Stomach smooth muscle (tissue), 2 donors: ENCODE data around the gene STMP1.

Source experiments
- H3K27ac ChIP-seq: one replicate; pipeline ENCODE4 v1.7.0; 2013; ENCODE audit warnings: mild to moderate bottlenecking, low read length, inconsistent platforms
- H3K27me3 ChIP-seq, 2 donors: one replicate each; pipeline ENCODE4 v1.7.0; 2013; ENCODE audit warnings: low read length in 2 of 2; ENCODE audit not compliant: insufficient read depth in 2 of 2, control insufficient read depth in 1 of 2
- H3K36me3 ChIP-seq, 2 donors: one replicate each; pipeline ENCODE4 v1.7.0; 2013; ENCODE audit warnings: low read length in 2 of 2; ENCODE audit not compliant: control insufficient read depth in 2 of 2, insufficient read depth in 2 of 2
- H3K4me1 ChIP-seq: one replicate; pipeline ENCODE4 v1.7.0; 2013; ENCODE audit warnings: low read length; ENCODE audit not compliant: control insufficient read depth, insufficient read depth
- H3K4me3 ChIP-seq, 2 donors: one replicate each; pipeline ENCODE4 v1.7.0; 2013; ENCODE audit warnings: low read length in 2 of 2
- H3K9ac ChIP-seq, 2 donors: one replicate each; pipeline ENCODE4 v1.7.0; 2013; ENCODE audit warnings: low read length in 2 of 2, mild to moderate bottlenecking in 1 of 2
- H3K9me3 ChIP-seq, 2 donors: one replicate each; pipeline ENCODE4 v1.7.0; 2013; ENCODE audit warnings: low read length in 2 of 2; ENCODE audit not compliant: control insufficient read depth in 2 of 2
- donor health status: healthy.
- donor health status: Pancreatic carcinoma.

Gene STMP1

GRCh38 chr7:135697276-135698049 is 35.1 kb downstream of the STMP1 start:
- no peaks in the 10 kb centered on the region for H3K9me3 ChIP-seq
- peaks cover under 1 to 6% of the 10 kb centered on the region in 2 donors for H3K36me3 ChIP-seq
- H3K27ac ChIP-seq, result no peak overlapping the region
- H3K4me1 ChIP-seq, result no peaks in the 10 kb centered on the region
- H3K27me3 ChIP-seq, result no peaks in the 10 kb centered on the region
- no peak overlapping the region for H3K4me3 ChIP-seq
- H3K9ac ChIP-seq, result no peak overlapping the region

DNA sequence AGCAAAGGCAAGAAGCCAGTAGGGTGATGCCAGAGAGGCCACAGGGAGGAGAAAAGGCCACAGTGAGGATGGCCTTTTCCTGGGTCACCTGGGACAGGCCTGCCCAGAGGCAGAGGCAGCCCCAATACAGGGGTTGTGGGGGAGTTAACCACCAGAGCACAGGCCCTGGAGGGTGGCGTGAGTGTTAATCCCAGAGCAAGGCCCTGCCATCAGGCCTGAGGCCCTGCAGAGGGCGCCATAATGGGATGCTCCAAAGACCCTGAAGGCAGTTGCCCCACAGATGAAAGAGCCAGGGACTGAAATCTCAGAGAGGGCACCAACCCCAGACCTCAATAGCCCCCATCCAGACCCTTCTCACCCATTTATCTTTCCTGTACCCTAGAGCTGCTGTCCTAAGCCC is 41.8 kb downstream of the STMP1 start:
- Histone ChIP-seq H3K27ac (no peak overlapping the region), H3K36me3 (no peaks in the 10 kb centered on the region), H3K4me1 (no peaks in the 10 kb centered on the region), H3K9me3 (no peaks in the 10 kb centered on the region), H3K27me3 (no peaks in the 10 kb centered on the region), H3K9ac (no peak overlapping the region), H3K4me3 (no peak overlapping the region)

- no peaks in the 10 kb centered on the region for H3K4me1 ChIP-seq
- no peak overlapping the region for H3K4me3 ChIP-seq
- H3K9me3 ChIP-seq, result no peaks in the 10 kb centered on the region
- no peak overlapping the region for H3K9ac ChIP-seq
- H3K27ac ChIP-seq, result no peak overlapping the region
- no peaks in the 10 kb centered on the region for H3K36me3 ChIP-seq
- no peaks in the 10 kb centered on the region for H3K27me3 ChIP-seq
Measured at GRCh38 chr7:135704698-135705097, 42.4 kb downstream of the STMP1 start.

- Histone ChIP-seq H3K9ac (no peak overlapping the region), H3K27me3 (no peaks in the 10 kb centered on the region), H3K27ac (no peak overlapping the region), H3K4me1 (no peaks in the 10 kb centered on the region), H3K9me3 (no peaks in the 10 kb centered on the region), H3K36me3 (no peaks in the 10 kb centered on the region), H3K4me3 (no peak overlapping the region)
Measured at GRCh38 chr7:135706038-135706742, 43.9 kb downstream of the STMP1 start.

DNA sequence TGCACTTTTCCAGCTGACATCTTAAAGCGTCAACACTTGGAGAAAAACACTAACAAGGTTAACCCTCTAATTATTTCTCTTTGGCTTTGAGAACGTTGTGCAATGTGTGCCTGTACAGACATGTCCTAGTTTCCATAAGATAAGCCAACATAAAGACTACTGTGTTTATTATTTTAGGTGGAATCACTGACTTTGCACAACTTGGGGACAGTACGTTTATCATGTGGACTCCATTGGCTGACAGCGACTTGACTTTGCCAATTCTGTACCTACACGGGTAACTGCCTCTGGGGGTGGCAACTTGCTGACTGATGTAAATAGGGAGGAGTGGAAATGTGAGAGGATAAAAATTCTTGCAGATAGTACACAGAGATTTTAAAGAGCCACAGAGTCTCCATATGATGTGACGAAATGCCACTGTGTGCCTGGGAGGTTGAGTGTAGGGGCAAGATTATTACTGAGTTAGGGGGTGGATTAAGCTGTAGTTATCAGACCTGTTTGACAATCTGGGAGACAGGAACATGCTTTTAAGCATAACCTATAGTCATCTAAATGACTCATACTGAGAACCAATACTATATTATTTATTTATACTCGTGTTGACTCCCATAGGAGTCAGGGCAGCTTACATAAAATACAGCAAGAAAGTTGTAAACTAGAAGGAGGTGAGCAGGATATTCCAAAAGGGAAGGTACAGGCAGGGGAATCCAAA is 44.7 kb downstream of the STMP1 start:
- no peaks in the 10 kb centered on the region for H3K4me1 ChIP-seq
- no peak overlapping the region for H3K4me3 ChIP-seq
- no peaks in the 10 kb centered on the region for H3K27me3 ChIP-seq
- H3K9me3 ChIP-seq, result no peaks in the 10 kb centered on the region
- H3K36me3 ChIP-seq, result no peaks in the 10 kb centered on the region
- no peak overlapping the region for H3K9ac ChIP-seq
- H3K27ac ChIP-seq, result no peak overlapping the region

GRCh38 chr7:135707570-135707966 is 45.3 kb downstream of the STMP1 start:
- Histone ChIP-seq H3K36me3 (no peaks in the 10 kb centered on the region), H3K4me3 (no peak overlapping the region), H3K27me3 (no peaks in the 10 kb centered on the region), H3K27ac (no peak overlapping the region), H3K4me1 (no peaks in the 10 kb centered on the region), H3K9ac (no peak overlapping the region), H3K9me3 (no peaks in the 10 kb centered on the region)

DNA sequence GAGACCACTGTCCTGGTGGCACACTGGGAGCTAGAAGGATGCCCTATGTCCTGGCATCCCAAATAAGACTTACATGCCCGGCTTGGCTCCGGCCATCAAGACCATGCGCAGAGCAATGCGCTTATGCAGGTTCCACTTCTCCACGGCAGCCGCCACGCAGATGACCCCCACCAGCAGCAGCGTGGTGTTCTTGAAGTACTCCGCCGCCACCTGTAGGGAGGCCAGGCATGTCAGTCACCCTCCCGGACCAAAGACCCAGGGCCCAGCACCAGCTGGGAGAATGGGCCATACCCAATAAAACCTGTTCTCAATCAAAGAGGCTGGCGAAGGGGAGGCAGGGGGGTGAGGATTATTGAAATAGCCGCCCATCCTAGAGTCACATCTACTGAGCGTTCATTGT is 45.7 kb downstream of the STMP1 start:
- H3K9me3 ChIP-seq, result no peaks in the 10 kb centered on the region
- no peaks in the 10 kb centered on the region for H3K27me3 ChIP-seq
- no peaks in the 10 kb centered on the region for H3K36me3 ChIP-seq
- H3K4me3 ChIP-seq, result no peak overlapping the region
- no peaks in the 10 kb centered on the region for H3K4me1 ChIP-seq
- no peak overlapping the region for H3K9ac ChIP-seq
- H3K27ac ChIP-seq, result no peak overlapping the region

DNA sequence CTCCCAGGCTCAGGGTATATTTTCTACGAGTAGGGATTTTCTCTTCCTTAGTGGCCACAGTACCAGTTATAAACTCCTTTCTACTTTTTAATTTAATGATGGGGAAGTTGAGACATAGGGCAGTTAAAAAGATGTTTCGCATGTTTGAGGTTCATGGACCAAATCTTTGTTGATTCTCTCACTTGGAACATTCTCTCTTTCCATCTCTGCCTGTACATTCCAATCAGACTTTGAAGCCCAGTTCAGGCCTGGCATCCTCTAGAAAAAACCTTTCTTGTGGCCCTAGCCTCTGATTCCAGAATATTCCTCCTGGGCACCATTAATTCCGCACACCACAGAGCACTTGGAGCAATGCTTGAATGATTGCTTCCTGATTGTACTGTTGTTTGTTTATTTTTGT is 47.2 kb downstream of the STMP1 start:
- Histone ChIP-seq H3K9ac (no peak overlapping the region), H3K27me3 (peaks cover 0 to 2% of the 10 kb centered on the region in 2 donors), H3K4me3 (no peak overlapping the region), H3K36me3 (no peaks in the 10 kb centered on the region), H3K27ac (no peak overlapping the region), H3K9me3 (no peaks in the 10 kb centered on the region), H3K4me1 (no peaks in the 10 kb centered on the region)

GRCh38 chr7:135710417-135711138 is 48.3 kb downstream of the STMP1 start:
- H3K9ac ChIP-seq, result no peak overlapping the region
- H3K27me3 ChIP-seq, result peaks cover 0 to 4% of the 10 kb centered on the region in 2 donors
- no peak overlapping the region for H3K27ac ChIP-seq
- H3K4me1 ChIP-seq, result no peaks in the 10 kb centered on the region
- no peaks in the 10 kb centered on the region for H3K9me3 ChIP-seq
- no peaks in the 10 kb centered on the region for H3K36me3 ChIP-seq
- H3K4me3 ChIP-seq, result no peak overlapping the region

- H3K9me3 ChIP-seq, result no peaks in the 10 kb centered on the region
- H3K27me3 ChIP-seq, result peaks cover 0 to 4% of the 10 kb centered on the region in 2 donors
- H3K4me1 ChIP-seq, result no peaks in the 10 kb centered on the region
- no peak overlapping the region for H3K9ac ChIP-seq
- no peaks in the 10 kb centered on the region for H3K36me3 ChIP-seq
- H3K4me3 ChIP-seq, result no peak overlapping the region
- no peak overlapping the region for H3K27ac ChIP-seq
Measured at GRCh38 chr7:135711139-135711469, 48.8 kb downstream of the STMP1 start.
